ENCODE measurements around the gene TRA2B.

Gene TRA2B

GRCh38 chr3:185937689-185938374, at the start of gene TRA2B:
TSS of gene TRA2B (minus strand) at chr3:185938014. CDS start at chr3:185937860, 154 bp downstream.
- H3K9me3 ChIP-seq (replicated peaks in 1 of 11) = no peaks in the 10 kb centered on the region; a peak in 1 of 22 replicates
- peaks cover 39 to 49% (median 44%) of the 10 kb centered on the region in 11 experiments for H4K20me1 ChIP-seq
- H3K9ac ChIP-seq = peak within 1 kb of the TSS; percentile 96 to 100 (median 99)
- peak within 1 kb of the TSS; percentile 81 to 97 (median 90); a peak in 21 of 22 replicates for H3K4me2 ChIP-seq
- no peaks in the 10 kb centered on the region for H3K27me3 ChIP-seq
- H3K4me3 ChIP-seq = peak within 1 kb of the TSS; percentile 82 to 99 (median 94)
- peaks cover 0 to 38% (median 17%) of the 10 kb centered on the region in 11 experiments; a peak in 10 of 22 replicates for H3K36me3 ChIP-seq
- no peak for TF ChIP-seq Cebpa-rat (IDR thresholded peaks at IDR 0.05)
- H3K4me1 ChIP-seq = peaks cover 24 to 46% (median 30%) of the 10 kb centered on the region in 10 experiments
- H3K27ac ChIP-seq = peak within 1 kb of the TSS; percentile 96 to 100 (median 99)

GRCh38 chr3:185986198-185986777, 48.5 kb upstream of the TRA2B start:
- Histone ChIP-seq H3K9me3 (replicated peaks in 1 of 11) (peaks cover 0 to 18% (median 4%) of the 10 kb centered on the region in 11 experiments; a peak in 11 of 22 replicates), H3K4me1 (peaks cover 24 to 79% (median 62%) of the 10 kb centered on the region in 10 experiments), H3K36me3 (no peaks in the 10 kb centered on the region), H3K4me2 (peak overlapping the region in 7 of 11 experiments; percentile 4 to 52 (median 39); a peak in 10 of 22 replicates), H3K27me3 (no peaks in the 10 kb centered on the region), H3K9ac (no peak overlapping the region), H4K20me1 (no peaks in the 10 kb centered on the region), H3K4me3 (no peak overlapping the region), H3K27ac (peak overlapping the region in 2 of 11 experiments; percentile 21 to 29; a peak in 2 of 22 replicates)
- TF ChIP-seq Cebpa-rat (IDR thresholded peaks at IDR 0.05) = no peak

GRCh38 chr3:185984203-185984602, 46.4 kb upstream of the TRA2B start:
- peak overlapping the region; percentile 57 to 92 (median 80) for H3K4me2 ChIP-seq
- H3K4me3 ChIP-seq = peak overlapping the region in 2 of 10 experiments; percentile 32 to 44; a peak in 3 of 20 replicates
- no peaks in the 10 kb centered on the region for H3K27me3 ChIP-seq
- H4K20me1 ChIP-seq = no peaks in the 10 kb centered on the region
- H3K36me3 ChIP-seq = no peaks in the 10 kb centered on the region
- H3K9ac ChIP-seq = peak overlapping the region in 3 of 11 experiments; percentile 16 to 49 (median 33); a peak in 3 of 22 replicates
- TF ChIP-seq Cebpa-rat (IDR thresholded peaks at IDR 0.05) = no peak
- peak overlapping the region in 3 of 11 experiments; percentile 25 to 50 (median 33); a peak in 4 of 22 replicates for H3K27ac ChIP-seq
- peaks cover 29 to 71% (median 56%) of the 10 kb centered on the region in 10 experiments for H3K4me1 ChIP-seq
- peaks cover 0 to 5% (median 0%) of the 10 kb centered on the region in 11 experiments; a peak in 1 of 22 replicates for H3K9me3 ChIP-seq (replicated peaks in 1 of 11)

GRCh38 chr3:185983495-185984141, 45.8 kb upstream of the TRA2B start:
- H3K27me3 ChIP-seq = no peaks in the 10 kb centered on the region
- H3K4me1 ChIP-seq = peaks cover 26 to 65% (median 50%) of the 10 kb centered on the region in 10 experiments
- H3K9me3 ChIP-seq (replicated peaks in 1 of 11) = no peaks in the 10 kb centered on the region
- peak overlapping the region; percentile 57 to 92 (median 80) for H3K4me2 ChIP-seq
- H4K20me1 ChIP-seq = no peaks in the 10 kb centered on the region
- peak overlapping the region in 4 of 11 experiments; percentile 16 to 49 (median 40); a peak in 5 of 22 replicates for H3K9ac ChIP-seq
- H3K36me3 ChIP-seq = no peaks in the 10 kb centered on the region
- peak overlapping the region in 4 of 10 experiments; percentile 23 to 44 (median 38); a peak in 6 of 20 replicates for H3K4me3 ChIP-seq
- TF ChIP-seq Cebpa-rat (IDR thresholded peaks at IDR 0.05) = no peak
- peak overlapping the region in 3 of 11 experiments; percentile 25 to 50 (median 33); a peak in 4 of 22 replicates for H3K27ac ChIP-seq

- no peak overlapping the region for H3K4me3 ChIP-seq
- H3K9ac ChIP-seq = no peak overlapping the region
- no peaks in the 10 kb centered on the region for H4K20me1 ChIP-seq
- peak overlapping the region in 3 of 11 experiments; percentile 4 to 79 (median 51); a peak in 4 of 22 replicates for H3K4me2 ChIP-seq
- no peak overlapping the region for H3K27ac ChIP-seq
- TF ChIP-seq Cebpa-rat (IDR thresholded peaks at IDR 0.05) = no peak
- no peaks in the 10 kb centered on the region for H3K27me3 ChIP-seq
- no peaks in the 10 kb centered on the region for H3K36me3 ChIP-seq
- no peaks in the 10 kb centered on the region for H3K9me3 ChIP-seq (replicated peaks in 1 of 11)
- H3K4me1 ChIP-seq = peaks cover 24 to 56% (median 43%) of the 10 kb centered on the region in 10 experiments
Observed at GRCh38 chr3:185982632-185983031, 44.8 kb upstream of the TRA2B start.

GRCh38 chr3:185981621-185982020, 43.8 kb upstream of the TRA2B start:
- no peaks in the 10 kb centered on the region for H4K20me1 ChIP-seq
- H3K9me3 ChIP-seq (replicated peaks in 1 of 11) = no peaks in the 10 kb centered on the region
- no peaks in the 10 kb centered on the region for H3K36me3 ChIP-seq
- H3K4me2 ChIP-seq = peak overlapping the region; percentile 1 to 79 (median 39); a peak in 15 of 22 replicates
- no peak overlapping the region for H3K4me3 ChIP-seq
- peaks cover 24 to 53% (median 37%) of the 10 kb centered on the region in 10 experiments for H3K4me1 ChIP-seq
- no peaks in the 10 kb centered on the region for H3K27me3 ChIP-seq
- peak overlapping the region in 2 of 11 experiments; percentile 9 to 42; a peak in 1 of 22 replicates for H3K9ac ChIP-seq
- no peak overlapping the region for H3K27ac ChIP-seq
- TF ChIP-seq Cebpa-rat (IDR thresholded peaks at IDR 0.05) = no peak

GRCh38 chr3:185979721-185980121, 41.9 kb upstream of the TRA2B start:
- H3K9me3 ChIP-seq (replicated peaks in 1 of 11) = no peaks in the 10 kb centered on the region
- peaks cover 23 to 37% (median 30%) of the 10 kb centered on the region in 10 experiments for H3K4me1 ChIP-seq
- H3K4me2 ChIP-seq = no peak overlapping the region
- no peaks in the 10 kb centered on the region for H3K36me3 ChIP-seq
- H4K20me1 ChIP-seq = no peaks in the 10 kb centered on the region
- H3K27me3 ChIP-seq = no peaks in the 10 kb centered on the region
- no peak overlapping the region for H3K9ac ChIP-seq
- no peak overlapping the region for H3K4me3 ChIP-seq
- TF ChIP-seq Cebpa-rat (IDR thresholded peaks at IDR 0.05) = no peak
- H3K27ac ChIP-seq = no peak overlapping the region

GRCh38 chr3:185978516-185978915, 40.7 kb upstream of the TRA2B start:
- no peaks in the 10 kb centered on the region for H3K9me3 ChIP-seq (replicated peaks in 1 of 11)
- H3K36me3 ChIP-seq = no peaks in the 10 kb centered on the region
- H4K20me1 ChIP-seq = no peaks in the 10 kb centered on the region
- no peak overlapping the region for H3K4me3 ChIP-seq
- H3K27ac ChIP-seq = no peak overlapping the region
- H3K4me2 ChIP-seq = no peak overlapping the region
- H3K4me1 ChIP-seq = peaks cover 11 to 25% (median 19%) of the 10 kb centered on the region in 10 experiments
- H3K27me3 ChIP-seq = no peaks in the 10 kb centered on the region
- no peak for TF ChIP-seq Cebpa-rat (IDR thresholded peaks at IDR 0.05)
- no peak overlapping the region for H3K9ac ChIP-seq

- Histone ChIP-seq H4K20me1 (no peaks in the 10 kb centered on the region), H3K9ac (no peak overlapping the region), H3K4me2 (no peak overlapping the region), H3K9me3 (replicated peaks in 1 of 11) (no peaks in the 10 kb centered on the region), H3K4me1 (peaks cover 8 to 23% (median 18%) of the 10 kb centered on the region in 10 experiments), H3K4me3 (no peak overlapping the region), H3K27ac (no peak overlapping the region), H3K36me3 (no peaks in the 10 kb centered on the region), H3K27me3 (no peaks in the 10 kb centered on the region)
- no peak for TF ChIP-seq Cebpa-rat (IDR thresholded peaks at IDR 0.05)
Observed at GRCh38 chr3:185977679-185978040, 39.8 kb upstream of the TRA2B start.
